Measurements from ENCODE around the gene TMEM132C.

Gene TMEM132C

GRCh38 chr12:128715485-128715884, 448.5 kb downstream of the TMEM132C start:
- ATAC-seq (no peak), DNase-seq (no peak)

GRCh38 chr12:128724468-128725046, 457.6 kb downstream of the TMEM132C start:
- ATAC-seq = no peak
- DNase-seq = no peak

- DNase-seq = no peak
- no peak for ATAC-seq
These were observed 459.9 kb downstream of the TMEM132C start for GRCh38 chr12:128726886-128727285.

- ATAC-seq (no peak), DNase-seq (no peak)
These were observed 460.5 kb downstream of the TMEM132C start for GRCh38 chr12:128727461-128727860.

GRCh38 chr12:128727999-128728398, 461.0 kb downstream of the TMEM132C start:
- DNase-seq = no peak
- no peak for ATAC-seq

- ATAC-seq (no peak), DNase-seq (no peak)
These were observed 462.7 kb downstream of the TMEM132C start for GRCh38 chr12:128729628-128730121.

- ATAC-seq (no peak), DNase-seq (no peak)
These were observed 467.4 kb downstream of the TMEM132C start for GRCh38 chr12:128734371-128734770.

- no peak for ATAC-seq
- DNase-seq = no peak
These were observed 470.5 kb downstream of the TMEM132C start for GRCh38 chr12:128737292-128737966.

- ATAC-seq (no peak), DNase-seq (no peak)
These were observed 476.9 kb downstream of the TMEM132C start for GRCh38 chr12:128743916-128744315.

- DNase-seq (no peak), ATAC-seq (no peak)
These were observed 479.1 kb downstream of the TMEM132C start for GRCh38 chr12:128745772-128746689.

GRCh38 chr12:128747441-128747840, 480.5 kb downstream of the TMEM132C start:
- ATAC-seq (no peak), DNase-seq (no peak)

GRCh38 chr12:128752386-128752785, 485.4 kb downstream of the TMEM132C start:
- DNase-seq (no peak), ATAC-seq (no peak)

- ATAC-seq (no peak), DNase-seq (no peak)
These were observed 486.5 kb downstream of the TMEM132C start for GRCh38 chr12:128753438-128753837.

GRCh38 chr12:128754275-128754674, 487.3 kb downstream of the TMEM132C start:
- peak; percentile 14 for ATAC-seq
- no peak for DNase-seq

GRCh38 chr12:128755566-128755965, 488.6 kb downstream of the TMEM132C start:
- DNase-seq (no peak), ATAC-seq (no peak)
